Measurements from ENCODE around the gene CCT7. TPM values are rescaled to one million over a fixed set of nuclear protein-coding genes. Genes with fewer than 3 reads are reported as not detected.

Gene CCT7
- 369 and 405 TPM in 2 replicates for polyA plus RNA-seq (2012; rRNA removed)
- 361 and 401 TPM in 2 replicates for polyA plus RNA-seq (2012; cell fraction: cytosol; rRNA removed)
- 236 TPM in 2 replicates for polyA plus RNA-seq (2012; cell fraction: nucleus; rRNA removed)

GRCh38 chr2:73233932-73234832, at the start of gene CCT7:
Gene CCT7, plus strand, starts transcription at chr2:73234308. Its CDS starts 71 bp downstream, at chr2:73234379.
- Histone ChIP-seq H3K4me1 (ENCODE audit: control insufficient read depth in 1 of 2, insufficient read depth in 2 of 2, low read depth in 1 of 2, low read length in 1 of 2) (peaks cover 0 to 23% of the 10 kb centered on the region in 2 experiments; a peak in 3 of 4 replicates), H3K79me2 (ENCODE audit: insufficient read depth) (peaks cover 51% of the 10 kb centered on the region), H3K27ac (ENCODE audit: low read depth in 2 of 2, low read length in 1 of 2) (peak within 1 kb of the TSS; percentile 91 to 95), H4K20me1 (ENCODE audit: insufficient read depth) (peaks cover 40% of the 10 kb centered on the region), H3K27me3 (ENCODE audit: insufficient read depth) (no peaks in the 10 kb centered on the region), H3F3A (replicated peaks; ENCODE audit: insufficient read depth) (peaks cover 9% of the 10 kb centered on the region), H3K9me3 (no peaks in the 10 kb centered on the region), H3K9ac (peak within 1 kb of the TSS; percentile 96), H3K4me2 (peak within 1 kb of the TSS; percentile 98), H3K9me2 (no peaks in the 10 kb centered on the region), H3K36me3 (replicated peaks in 1 of 2; ENCODE audit: control insufficient read depth in 1 of 2, insufficient read depth in 2 of 2, low read length in 1 of 2) (peaks cover 5 to 17% of the 10 kb centered on the region in 2 experiments), H3K4me3 (ENCODE audit: low read depth in 2 of 2, low read length in 1 of 2) (peak within 1 kb of the TSS; percentile 96 to 99), H2AFZ (ENCODE audit: low read depth) (peak within 1 kb of the TSS; percentile 90)
- POLR2A ChIA-PET = interaction anchor here (0.9 to 2.7 kb wide), 14 partner anchors 9 to 503 kb away, joined by 3 to 13 read pairs (median 4); partner anchors contain the start of genes ALMS1, SMYD5 and TPRKB
- under 1% methylated on average over 24 of the region's 69 CpGs for WGBS (ENCODE audit: low lambda C conversion rate)
- CTCF ChIA-PET = interaction anchor here (0.7 to 4.4 kb wide), 9 partner anchors 10 to 58 kb away, joined by 3 to 27 read pairs (median 4); partner anchors contain the start of genes EGR4 and SMYD5
- peak; percentile 91 for DNase-seq
- TF ChIP-seq TAF1 (IDR thresholded peaks at IDR 0.05; ENCODE audit: borderline replicate concordance, low read depth, low read length) = peak; percentile 99
- TF ChIP-seq FOXJ3 (CRISPR knock-in tag; IDR thresholded peaks at IDR 0.05) = peak; percentile 71; the same call in 1 of the 2 replicates
- TF ChIP-seq, protein P1, sequence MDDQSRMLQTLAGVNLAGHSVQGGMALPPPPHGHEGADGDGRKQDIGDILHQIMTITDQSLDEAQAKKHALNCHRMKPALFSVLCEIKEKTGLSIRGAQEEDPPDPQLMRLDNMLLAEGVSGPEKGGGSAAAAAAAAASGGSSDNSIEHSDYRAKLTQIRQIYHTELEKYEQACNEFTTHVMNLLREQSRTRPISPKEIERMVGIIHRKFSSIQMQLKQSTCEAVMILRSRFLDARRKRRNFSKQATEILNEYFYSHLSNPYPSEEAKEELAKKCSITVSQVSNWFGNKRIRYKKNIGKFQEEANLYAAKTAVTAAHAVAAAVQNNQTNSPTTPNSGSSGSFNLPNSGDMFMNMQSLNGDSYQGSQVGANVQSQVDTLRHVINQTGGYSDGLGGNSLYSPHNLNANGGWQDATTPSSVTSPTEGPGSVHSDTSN (IDR thresholded peaks at IDR 0.05) = peak; percentile 19; the same call in 1 of the 2 replicates
- TF ChIP-seq NFIC (IDR thresholded peaks at IDR 0.05; ENCODE audit: borderline replicate concordance) = no peak; the same call in 1 of the 2 replicates
- TF ChIP-seq ELF1 (IDR thresholded peaks at IDR 0.05) = peak; percentile 73
- TF ChIP-seq GABPA (IDR thresholded peaks at IDR 0.05; ENCODE audit: low read depth) = peak; percentile 90
- TF ChIP-seq, protein P2, sequence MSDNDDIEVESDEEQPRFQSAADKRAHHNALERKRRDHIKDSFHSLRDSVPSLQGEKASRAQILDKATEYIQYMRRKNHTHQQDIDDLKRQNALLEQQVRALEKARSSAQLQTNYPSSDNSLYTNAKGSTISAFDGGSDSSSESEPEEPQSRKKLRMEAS (IDR thresholded peaks at IDR 0.05; ENCODE audit: low read depth) = peak; percentile 93
- TF ChIP-seq GATA2 (CRISPR knock-in tag; IDR thresholded peaks at IDR 0.05) = no peak
- no peak for TF ChIP-seq RFX5 (IDR thresholded peaks at IDR 0.05; ENCODE audit: low read length)
- no peak for TF ChIP-seq EZH2phosphoT487 (IDR thresholded peaks at IDR 0.05; ENCODE audit: borderline replicate concordance, low read depth)
- TF ChIP-seq YY1 (IDR thresholded peaks at IDR 0.05; ENCODE audit: low read depth) = peak; percentile 60; the same call in 1 of the 2 replicates
- TF ChIP-seq REST (IDR thresholded peaks at IDR 0.05; ENCODE audit: low read depth, low read length) = peak; percentile 72
- peak; percentile 98 for TF ChIP-seq POLR2AphosphoS5 (IDR thresholded peaks at IDR 0.05; ENCODE audit: low read depth, low read length)
- peak; percentile 30 to 48; a peak in 1 of 4 replicates for TF ChIP-seq EP300 (IDR thresholded peaks at IDR 0.05; ENCODE audit: borderline replicate concordance in 1 of 2, low read depth in 1 of 2, low read length in 1 of 2)
- TF ChIP-seq, protein P3, sequence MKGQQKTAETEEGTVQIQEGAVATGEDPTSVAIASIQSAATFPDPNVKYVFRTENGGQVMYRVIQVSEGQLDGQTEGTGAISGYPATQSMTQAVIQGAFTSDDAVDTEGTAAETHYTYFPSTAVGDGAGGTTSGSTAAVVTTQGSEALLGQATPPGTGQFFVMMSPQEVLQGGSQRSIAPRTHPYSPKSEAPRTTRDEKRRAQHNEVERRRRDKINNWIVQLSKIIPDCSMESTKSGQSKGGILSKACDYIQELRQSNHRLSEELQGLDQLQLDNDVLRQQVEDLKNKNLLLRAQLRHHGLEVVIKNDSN (IDR thresholded peaks at IDR 0.05; ENCODE audit: borderline replicate concordance, low read depth) = no peak
- no peak for TF ChIP-seq TEAD4 (IDR thresholded peaks at IDR 0.05; ENCODE audit: borderline replicate concordance, insufficient read depth)
- TF ChIP-seq USF2 (IDR thresholded peaks at IDR 0.05; ENCODE audit: borderline replicate concordance, low read depth, low read length) = no peak
- peak; percentile 85 for TF ChIP-seq MXI1 (IDR thresholded peaks at IDR 0.05; ENCODE audit: low read depth, low read length)
- peak; percentile 61; the same call in 1 of the 2 replicates for TF ChIP-seq SIN3A (IDR thresholded peaks at IDR 0.05; ENCODE audit: borderline replicate concordance, low read depth, low read length)
- TF ChIP-seq, protein P4, sequence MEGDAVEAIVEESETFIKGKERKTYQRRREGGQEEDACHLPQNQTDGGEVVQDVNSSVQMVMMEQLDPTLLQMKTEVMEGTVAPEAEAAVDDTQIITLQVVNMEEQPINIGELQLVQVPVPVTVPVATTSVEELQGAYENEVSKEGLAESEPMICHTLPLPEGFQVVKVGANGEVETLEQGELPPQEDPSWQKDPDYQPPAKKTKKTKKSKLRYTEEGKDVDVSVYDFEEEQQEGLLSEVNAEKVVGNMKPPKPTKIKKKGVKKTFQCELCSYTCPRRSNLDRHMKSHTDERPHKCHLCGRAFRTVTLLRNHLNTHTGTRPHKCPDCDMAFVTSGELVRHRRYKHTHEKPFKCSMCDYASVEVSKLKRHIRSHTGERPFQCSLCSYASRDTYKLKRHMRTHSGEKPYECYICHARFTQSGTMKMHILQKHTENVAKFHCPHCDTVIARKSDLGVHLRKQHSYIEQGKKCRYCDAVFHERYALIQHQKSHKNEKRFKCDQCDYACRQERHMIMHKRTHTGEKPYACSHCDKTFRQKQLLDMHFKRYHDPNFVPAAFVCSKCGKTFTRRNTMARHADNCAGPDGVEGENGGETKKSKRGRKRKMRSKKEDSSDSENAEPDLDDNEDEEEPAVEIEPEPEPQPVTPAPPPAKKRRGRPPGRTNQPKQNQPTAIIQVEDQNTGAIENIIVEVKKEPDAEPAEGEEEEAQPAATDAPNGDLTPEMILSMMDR (IDR thresholded peaks at IDR 0.05) = no peak
- TF ChIP-seq NRF1 (IDR thresholded peaks at IDR 0.05; ENCODE audit: low read depth, low read length) = no peak
- TF ChIP-seq CHD2 (IDR thresholded peaks at IDR 0.05; ENCODE audit: low read length, partially characterized antibody) = peak; percentile 77
